Erythroblast (primary cell): ENCODE measurements around the gene ACP6.
A peak's percentile ranks its signal among the peaks of the same experiment; 100 is the strongest.
"Not testable (repeated sequence)": the region's sequence is repeated elsewhere in the genome, so short reads cannot be mapped to it uniquely, and the experiment has no call there.

Experiments
- DNase-seq, 2 experiments: peaks; one replicate each; lab custom pipeline; 2025; lab: John Stamatoyannopoulos, UW
- GATA1 ChIP-seq: IDR thresholded peaks from 2 replicates; pipeline ENCODE4 v1.6.1; 2011; ENCODE audit warnings: low read depth, mild to moderate bottlenecking, control low read depth, low read length, moderate library complexity
- POLR2A ChIP-seq: IDR thresholded peaks from 2 replicates; pipeline ENCODE4 v1.6.1; 2011; ENCODE audit warnings: mild to moderate bottlenecking, low read length

ACP6 gene

GRCh38 chr1:147619741-147620140, 50.6 kb downstream of the ACP6 start:
- DNase-seq: no peak
- TF ChIP-seq GATA1 (no peak), POLR2A (no peak)

GRCh38 chr1:147618771-147619170, 51.6 kb downstream of the ACP6 start:
- no peak for DNase-seq
- TF ChIP-seq GATA1 (no peak), POLR2A (no peak)

- TF ChIP-seq GATA1: no peak
- TF ChIP-seq POLR2A: no peak
- no peak for DNase-seq
Measured at GRCh38 chr1:147618077-147618569, 52.2 kb downstream of the ACP6 start.

GRCh38 chr1:147614966-147615365, 55.4 kb downstream of the ACP6 start:
- DNase-seq: not testable (repeated sequence)

- TF ChIP-seq POLR2A (no peak), GATA1 (no peak)
- DNase-seq: no peak
Measured at GRCh38 chr1:147613506-147613905, 56.8 kb downstream of the ACP6 start.

GRCh38 chr1:147612366-147612765, 58.0 kb downstream of the ACP6 start:
- no peak for DNase-seq
- TF ChIP-seq GATA1: no peak

- DNase-seq: no peak
- TF ChIP-seq POLR2A (no peak), GATA1 (no peak)
Measured at GRCh38 chr1:147611586-147611985, 58.7 kb downstream of the ACP6 start.

- TF ChIP-seq GATA1 (no peak), POLR2A (no peak)
- no peak for DNase-seq
Measured at GRCh38 chr1:147611021-147611426, 59.3 kb downstream of the ACP6 start.

GRCh38 chr1:147609358-147609757, 61.0 kb downstream of the ACP6 start:
- DNase-seq: no peak
- no peak for TF ChIP-seq GATA1
- no peak for TF ChIP-seq POLR2A

- DNase-seq: no peak
- TF ChIP-seq GATA1: no peak
- TF ChIP-seq POLR2A: no peak
Measured at GRCh38 chr1:147608596-147608995, 61.7 kb downstream of the ACP6 start.

- TF ChIP-seq POLR2A (no peak), GATA1 (no peak)
- DNase-seq: no peak
Measured at GRCh38 chr1:147605591-147605990, 64.7 kb downstream of the ACP6 start.

- no peak for TF ChIP-seq GATA1
- no peak for TF ChIP-seq POLR2A
Measured at GRCh38 chr1:147603986-147604385, 66.3 kb downstream of the ACP6 start.

GRCh38 chr1:147600119-147601111, 69.9 kb downstream of the ACP6 start:
- DNase-seq: peak in 1 of 2 experiments; percentile 30
- TF ChIP-seq GATA1 (no peak), POLR2A (no peak)

More at GRCh38 chr1:147603986-147604385, 66.3 kb downstream of the ACP6 start:
- no peak for DNase-seq

- DNase-seq: peak; percentile 95
- no peak for TF ChIP-seq GATA1
- no peak for TF ChIP-seq POLR2A
Measured at GRCh38 chr1:147599362-147600118, 70.8 kb downstream of the ACP6 start.
